ENCODE measurements around the gene MPZL2. TPM values are rescaled to one million over a fixed set of nuclear protein-coding genes. Genes with fewer than 3 reads are reported as not detected.

The MPZL2 gene
- total RNA-seq: 72.3 and 106 TPM in 2 replicates

DNA sequence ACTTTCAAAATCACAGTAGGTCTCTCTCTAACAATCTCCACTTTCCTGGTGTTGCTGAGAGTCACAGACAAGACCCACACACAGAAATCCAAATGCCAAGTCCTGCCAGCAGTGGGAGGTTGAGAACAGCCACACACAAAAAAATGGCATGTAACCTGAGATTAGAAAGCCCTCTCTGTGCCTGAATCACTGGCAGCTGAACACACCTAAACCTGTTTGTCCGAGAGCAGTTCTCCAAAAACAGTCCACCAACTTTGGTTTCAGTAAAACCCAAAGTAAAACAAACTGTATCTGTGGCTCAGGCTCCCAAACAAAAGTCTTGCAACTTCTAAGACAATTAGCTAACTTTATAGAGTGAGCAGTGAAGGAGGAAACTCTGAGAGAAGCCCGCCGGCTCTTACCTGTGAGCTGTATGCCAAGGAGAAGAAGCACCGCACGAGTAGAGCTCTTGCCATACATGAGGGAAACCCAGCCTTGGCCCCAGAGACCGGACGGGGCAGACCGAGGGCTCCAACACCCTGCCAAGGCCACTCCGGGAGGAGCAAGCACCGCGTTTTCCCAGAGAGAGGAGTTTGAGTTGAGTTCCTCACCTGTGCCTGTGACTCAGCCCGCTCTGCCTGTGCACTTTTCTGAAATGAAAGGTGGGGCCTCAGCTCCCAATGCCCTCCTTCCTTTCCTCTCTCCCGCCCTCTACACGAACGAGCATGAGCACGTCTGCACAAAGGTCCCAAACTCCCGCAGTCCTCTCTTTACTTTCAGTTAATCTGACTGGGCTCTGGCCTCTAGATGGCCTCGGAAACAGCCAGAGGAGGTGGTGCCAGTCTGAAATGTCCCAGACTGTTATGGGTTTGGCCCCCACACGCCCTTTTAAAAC lies at the start of gene MPZL2:
Gene MPZL2, minus strand, starts transcription at position 603 of the 874 bp plus-strand sequence. Its CDS starts 144 bp downstream, at position 459.

GRCh38 chr11:118304568-118305248 lies 40.6 kb upstream of the MPZL2 start, which contains the start of gene CD3E:
Gene CD3E (plus strand): TSS chr11:118304730. CDS start chr11:118304953, 223 bp downstream.

GRCh38 chr11:118251858-118252652 lies 12.0 kb downstream of the MPZL2 start, which contains the start of gene MPZL3:
Gene MPZL3 (minus strand): TSS chr11:118252365. CDS start chr11:118252294, 71 bp downstream.

GRCh38 chr11:118224511-118225188 lies 39.4 kb downstream of the MPZL2 start, which contains the start of gene JAML:
Gene JAML (minus strand): TSS chr11:118225011. CDS start chr11:118214866, 10,145 bp downstream.

Other genes starting within 250 kb of the MPZL2 start
- 48.7 and 86.1 TPM in 2 replicates for gene TMPRSS4, start 187.2 kb downstream of the MPZL2 start, total RNA-seq
- gene SMIM35, start 177.3 kb downstream of the MPZL2 start, total RNA-seq: under 0.01 TPM in 1 of 2 replicates, not detected in the other
- gene SCN4B, start 111.5 kb downstream of the MPZL2 start, total RNA-seq: 0.43 and 3.4 TPM in 2 replicates
- gene SCN2B, start 87.7 kb downstream of the MPZL2 start, total RNA-seq: 0.21 and 0.24 TPM in 2 replicates
- not detected in 2 replicates for gene JAML, start 39.3 kb downstream of the MPZL2 start, total RNA-seq
- gene MPZL3, start 11.9 kb downstream of the MPZL2 start, total RNA-seq: 28.2 and 34.3 TPM in 2 replicates
- gene CD3E, start 40.4 kb upstream of the MPZL2 start, total RNA-seq: not detected in 2 replicates
- gene CD3D, start 78.4 kb upstream of the MPZL2 start, total RNA-seq: not detected in 2 replicates
- gene CD3G, start 80.0 kb upstream of the MPZL2 start, total RNA-seq: not detected in 2 replicates
- 22.6 and 23.1 TPM in 2 replicates for gene UBE4A, start 95.3 kb upstream of the MPZL2 start, total RNA-seq
- gene ATP5MG, start 137.3 kb upstream of the MPZL2 start, total RNA-seq: 40.5 and 54.1 TPM in 2 replicates
- 15.2 and 17.1 TPM in 2 replicates for gene KMT2A, start 172.2 kb upstream of the MPZL2 start, total RNA-seq

All from tracheal epithelial cell (primary cell).